ENCODE results near the gene APC2.

Gene APC2

GRCh38 chr19:1482361-1483130 is 32.6 kb downstream of the APC2 start:
- DNase-seq: no peak

GRCh38 chr19:1483131-1483978 is 33.4 kb downstream of the APC2 start:
- DNase-seq: no peak

GRCh38 chr19:1483979-1484428 is 34.1 kb downstream of the APC2 start:
- DNase-seq: no peak

- DNase-seq: no peak
Measured at GRCh38 chr19:1486720-1487575, 37.0 kb downstream of the APC2 start.

GRCh38 chr19:1487576-1488281 is 37.8 kb downstream of the APC2 start:
- no peak for DNase-seq

- DNase-seq: no peak
Measured at GRCh38 chr19:1488282-1488601, 38.3 kb downstream of the APC2 start.

GRCh38 chr19:1489463-1490310 is 39.8 kb downstream of the APC2 start:
- DNase-seq: no peak

- peak; percentile 99 for DNase-seq
Measured at GRCh38 chr19:1490311-1491113, 40.6 kb downstream of the APC2 start, which contains the start of gene PCSK4. TSS of gene PCSK4 (minus strand) at chr19:1490350. CDS start at chr19:1490346, 4 bp downstream.

GRCh38 chr19:1491114-1491848 is 41.4 kb downstream of the APC2 start, which contains the start of gene REEP6:
TSS of gene REEP6 (plus strand) at chr19:1491181. CDS start at chr19:1491270, 89 bp downstream.
- DNase-seq: no peak

- no peak for DNase-seq
Measured at GRCh38 chr19:1491849-1492170, 41.9 kb downstream of the APC2 start.

GRCh38 chr19:1492474-1493006 is 42.6 kb downstream of the APC2 start:
- DNase-seq: no peak

- DNase-seq: no peak
Measured at GRCh38 chr19:1494115-1494815, 44.3 kb downstream of the APC2 start.

- no peak for DNase-seq
Measured at GRCh38 chr19:1495051-1495798, 45.3 kb downstream of the APC2 start.

GRCh38 chr19:1495799-1496713 is 46.1 kb downstream of the APC2 start:
- DNase-seq: no peak

GRCh38 chr19:1496714-1497577 is 47.0 kb downstream of the APC2 start:
- DNase-seq: no peak

All from NCI-H1092 treated with DMSO at 0.1 percent for 48 hours (cell line).